NCI-H526 treated with DMSO at 0.1 percent for 48 hours (cell line): ENCODE data around the gene B4GALT2.

ENCODE experiments used
- DNase-seq: peaks from one replicate; lab custom pipeline; 2025; lab: John Stamatoyannopoulos, UW

The B4GALT2 gene, protein sequence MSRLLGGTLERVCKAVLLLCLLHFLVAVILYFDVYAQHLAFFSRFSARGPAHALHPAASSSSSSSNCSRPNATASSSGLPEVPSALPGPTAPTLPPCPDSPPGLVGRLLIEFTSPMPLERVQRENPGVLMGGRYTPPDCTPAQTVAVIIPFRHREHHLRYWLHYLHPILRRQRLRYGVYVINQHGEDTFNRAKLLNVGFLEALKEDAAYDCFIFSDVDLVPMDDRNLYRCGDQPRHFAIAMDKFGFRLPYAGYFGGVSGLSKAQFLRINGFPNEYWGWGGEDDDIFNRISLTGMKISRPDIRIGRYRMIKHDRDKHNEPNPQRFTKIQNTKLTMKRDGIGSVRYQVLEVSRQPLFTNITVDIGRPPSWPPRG

DNA sequence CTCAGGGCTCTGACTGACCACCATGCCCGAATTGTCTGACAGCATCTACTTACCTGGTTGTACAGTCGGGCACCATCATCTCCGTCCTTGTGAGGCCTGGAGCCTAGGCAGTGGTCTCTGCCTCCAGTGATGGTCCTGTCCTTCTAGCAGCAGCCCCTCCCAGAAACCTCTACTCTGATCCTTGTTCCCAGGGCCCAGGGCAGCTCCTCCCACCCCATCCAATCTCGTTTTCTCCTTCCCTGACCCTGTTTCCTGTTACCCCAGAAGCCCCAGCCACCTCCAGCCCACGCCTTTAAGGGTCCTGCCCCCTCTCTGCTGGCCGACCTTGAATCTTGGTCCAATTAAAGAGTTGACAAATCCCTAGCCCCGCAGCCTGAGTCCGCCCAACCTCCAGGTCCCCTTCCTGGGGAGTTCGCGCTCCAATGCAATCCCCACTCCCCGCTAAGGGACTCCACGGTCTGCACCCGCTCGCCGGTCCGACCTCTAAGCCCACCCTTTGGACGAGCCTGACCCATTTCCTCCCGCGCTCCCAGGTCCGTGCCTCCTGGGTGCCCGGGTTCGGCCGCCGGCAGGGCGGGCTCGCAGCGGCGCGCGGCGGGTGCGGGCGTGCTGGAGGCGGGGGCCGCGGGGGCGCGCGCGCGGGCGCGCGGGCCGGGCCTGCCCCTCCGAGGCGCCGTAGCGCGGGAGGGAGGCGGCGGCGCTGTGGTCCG, at the start of gene B4GALT2:
B4GALT2 (plus strand) TSS at position 660 of the 710 bp plus-strand sequence. CDS start 1,951 bp downstream, outside the sequence.
- no peak for DNase-seq

DNA sequence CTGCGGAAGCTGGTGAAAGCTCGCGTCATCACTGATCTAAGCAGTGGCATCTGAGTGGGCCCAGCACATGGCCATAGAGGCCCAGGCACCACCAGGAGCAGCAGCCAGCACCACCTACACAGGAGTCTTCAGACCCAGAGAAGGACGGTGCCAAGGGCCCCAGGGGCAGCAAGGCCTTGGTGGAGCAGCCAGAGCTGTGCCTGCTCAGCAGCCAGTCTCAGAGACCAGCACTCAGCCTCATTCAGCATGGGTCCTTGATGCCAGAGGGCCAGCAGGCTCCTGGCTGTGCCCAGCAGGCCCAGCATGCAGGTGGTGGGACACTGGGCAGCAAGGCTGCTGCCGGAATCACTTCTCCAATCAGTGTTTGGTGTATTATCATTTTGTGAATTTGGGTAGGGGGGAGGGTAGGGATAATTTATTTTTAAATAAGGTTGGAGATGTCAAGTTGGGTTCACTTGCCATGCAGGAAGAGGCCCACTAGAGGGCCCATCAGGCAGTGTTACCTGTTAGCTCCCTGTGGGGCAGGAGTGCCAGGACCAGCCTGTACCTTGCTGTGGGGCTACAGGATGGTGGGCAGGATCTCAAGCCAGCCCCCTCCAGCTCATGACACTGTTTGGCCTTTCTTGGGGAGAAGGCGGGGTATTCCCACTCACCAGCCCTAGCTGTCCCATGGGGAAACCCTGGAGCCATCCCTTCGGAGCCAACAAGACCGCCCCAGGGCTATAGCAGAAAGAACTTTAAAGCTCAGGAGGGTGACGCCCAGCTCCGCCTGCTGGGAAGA, 48.7 kb upstream of the B4GALT2 start:
- no peak for DNase-seq

DNA sequence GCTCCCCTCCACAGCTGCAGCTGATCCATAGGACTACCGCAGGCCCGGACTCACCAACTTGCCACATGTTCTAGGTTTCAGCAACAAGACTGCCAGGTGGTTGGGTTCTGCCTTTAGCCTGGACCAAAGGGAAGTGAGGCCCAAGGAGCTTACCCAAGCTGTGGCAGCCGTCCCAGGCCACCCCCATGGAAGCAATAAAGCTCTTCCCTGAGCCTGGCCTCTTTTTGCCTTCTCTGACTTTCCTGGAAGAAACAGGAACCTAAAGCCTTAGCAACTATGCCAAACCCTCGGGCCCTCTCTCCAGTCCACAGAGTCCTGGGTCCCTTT, 48.1 kb upstream of the B4GALT2 start:
- DNase-seq, result no peak

DNA sequence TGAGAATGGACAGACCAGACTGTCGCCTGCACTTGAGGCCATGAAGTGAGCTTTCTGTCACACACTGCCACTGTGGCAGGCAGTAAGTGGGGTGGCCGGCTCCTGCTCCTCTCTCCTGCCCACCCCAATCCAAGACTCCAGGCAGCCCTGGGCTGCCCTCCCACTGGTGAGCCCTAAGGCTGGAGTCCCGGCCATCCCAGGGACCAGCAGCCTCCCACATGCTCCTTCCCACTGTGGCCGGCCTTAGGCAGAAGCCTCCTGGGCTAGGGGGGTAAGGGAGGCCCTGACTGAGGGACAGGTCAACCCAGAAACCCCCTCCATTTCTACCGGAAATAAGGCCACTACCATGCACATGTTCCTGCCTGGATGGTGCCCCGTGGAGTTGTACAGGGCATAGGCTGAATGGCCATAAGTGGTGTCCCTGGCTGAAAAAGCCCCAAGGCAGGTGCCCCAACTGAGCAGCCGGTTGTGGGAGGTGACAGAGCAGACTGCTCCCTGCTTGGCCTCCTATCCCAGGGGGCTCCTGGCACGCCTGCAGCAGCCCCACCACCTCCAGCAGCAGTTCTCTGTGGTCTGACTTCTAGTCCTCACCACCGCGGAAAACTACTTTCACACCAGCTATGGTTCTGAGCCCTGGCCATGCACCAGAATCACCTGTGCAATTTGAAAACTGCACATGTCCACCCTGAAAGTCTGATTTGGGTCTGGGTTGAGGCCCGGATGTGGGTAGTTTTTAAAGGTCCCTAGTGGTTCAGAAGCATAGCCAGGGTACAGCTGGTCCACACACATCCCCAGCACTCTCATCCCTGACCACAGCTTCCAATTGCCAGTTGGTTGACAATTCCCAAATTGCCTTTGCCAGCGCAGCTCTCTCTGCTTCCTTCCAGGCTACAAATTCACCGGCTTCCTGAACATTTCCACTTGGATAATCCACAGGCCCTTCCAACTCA, 47.0 kb upstream of the B4GALT2 start:
- DNase-seq, result no peak

DNA sequence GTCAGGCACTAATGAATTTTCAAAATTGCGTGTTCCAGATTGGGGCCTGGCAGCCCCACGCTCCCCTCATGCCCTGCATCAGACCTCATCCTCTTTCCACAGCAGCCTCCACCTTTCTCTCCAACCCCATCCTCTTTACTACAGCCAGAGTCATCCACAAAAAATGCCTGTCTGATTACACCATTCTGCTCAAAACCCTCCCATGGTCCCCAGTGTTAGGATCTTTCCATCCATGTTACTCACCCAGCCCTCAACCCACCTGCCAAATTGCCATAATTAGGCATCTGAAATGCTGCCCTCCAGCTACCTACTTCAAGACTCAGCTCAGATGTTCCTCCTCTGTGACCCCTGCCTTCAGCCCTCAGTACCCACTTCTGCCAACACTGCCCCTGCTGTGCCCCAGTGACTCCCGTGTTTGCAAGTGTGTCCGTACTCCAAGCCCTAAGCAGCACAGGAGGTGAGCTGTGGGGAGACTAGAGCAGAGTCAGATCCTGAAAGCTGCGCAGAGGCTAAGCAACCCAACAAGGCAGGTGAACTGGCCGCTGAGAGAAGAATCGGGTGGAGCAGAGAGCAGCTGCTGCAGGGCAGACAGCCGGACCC, 46.1 kb upstream of the B4GALT2 start:
- peak; percentile 62 for DNase-seq

DNA sequence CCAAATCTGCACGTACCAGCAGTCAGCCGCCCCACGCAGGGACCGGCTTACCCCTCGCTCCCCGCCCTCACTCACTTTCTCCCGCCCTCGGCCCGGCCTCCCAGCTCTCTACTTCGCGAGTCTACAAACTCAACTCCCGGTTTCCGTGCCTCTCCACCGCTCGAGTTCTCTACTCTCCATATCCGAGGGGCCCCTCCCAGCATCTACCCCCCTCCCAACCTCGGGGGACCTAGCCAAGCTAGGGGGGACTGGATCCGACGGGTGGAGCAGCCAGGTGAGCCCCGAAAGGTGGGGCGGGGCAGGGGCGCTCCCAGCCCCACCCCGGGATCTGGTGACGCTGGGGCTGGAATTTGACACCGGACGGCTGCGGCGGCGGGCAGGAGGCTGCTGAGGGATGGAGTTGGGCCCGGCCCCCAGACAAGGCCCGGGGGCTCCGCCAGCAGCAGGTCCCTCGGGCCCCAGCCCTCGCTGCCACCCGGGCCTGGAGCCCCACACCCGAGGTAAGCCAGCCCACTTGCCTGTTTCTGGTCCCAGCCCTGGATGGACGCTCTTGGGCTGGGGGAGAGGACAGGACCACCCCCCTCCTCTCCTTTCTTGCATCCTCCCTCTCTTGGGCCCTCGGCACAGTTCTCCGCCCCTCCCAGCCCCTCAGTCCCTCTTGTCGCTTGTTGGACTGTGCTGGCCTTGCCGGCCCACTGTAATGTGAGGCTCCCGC, 45.5 kb upstream of the B4GALT2 start, which contains the start of gene ARTN:
ARTN (plus strand) TSS at position 416 of the 715 bp plus-strand sequence. CDS start 1,856 bp downstream, outside the sequence.
- peak; percentile 65 for DNase-seq

DNA sequence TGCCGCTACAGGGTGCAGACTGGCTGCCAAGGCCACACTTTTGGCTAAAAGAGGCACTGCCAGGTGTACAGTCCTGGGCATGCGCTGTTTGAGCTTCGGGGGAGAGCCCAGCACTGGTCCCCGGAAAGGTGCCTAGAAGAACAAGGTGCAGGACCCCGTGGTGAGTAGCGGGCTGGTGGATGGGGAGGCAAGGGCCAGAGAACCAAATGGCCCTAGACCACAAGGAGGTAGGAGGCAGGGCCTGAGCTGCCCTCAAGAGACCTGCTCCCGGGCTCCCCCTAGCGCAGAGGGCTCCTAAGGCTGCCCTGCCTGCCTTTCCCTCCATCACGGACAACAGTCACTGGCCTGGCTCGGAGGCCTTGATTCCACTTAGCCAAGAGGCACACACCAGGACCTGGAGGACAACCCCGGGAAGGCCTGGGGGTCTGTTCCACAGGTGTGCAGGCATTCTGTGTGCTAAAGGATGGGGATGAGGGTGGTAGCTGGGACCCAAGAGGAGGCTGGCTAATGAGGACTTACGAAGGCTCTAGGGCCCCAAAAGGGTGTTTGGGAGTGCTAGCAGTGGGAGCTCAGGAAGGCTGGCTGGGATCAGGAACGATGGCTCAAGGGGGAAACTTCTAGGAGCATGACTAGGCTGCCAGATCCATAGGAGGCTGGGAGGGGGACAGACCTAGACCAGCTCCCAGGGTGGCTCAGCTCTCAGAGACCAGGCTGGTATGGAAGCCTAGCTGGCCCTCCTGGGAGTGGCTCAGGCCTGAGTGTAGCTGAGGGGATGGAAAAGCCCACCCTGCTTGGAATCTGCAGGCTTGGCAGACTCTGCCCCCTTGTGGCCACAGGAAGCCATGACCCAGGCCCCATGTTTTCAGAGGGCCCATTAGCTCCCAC, 44.7 kb upstream of the B4GALT2 start:
- DNase-seq, result peak; percentile 66

DNA sequence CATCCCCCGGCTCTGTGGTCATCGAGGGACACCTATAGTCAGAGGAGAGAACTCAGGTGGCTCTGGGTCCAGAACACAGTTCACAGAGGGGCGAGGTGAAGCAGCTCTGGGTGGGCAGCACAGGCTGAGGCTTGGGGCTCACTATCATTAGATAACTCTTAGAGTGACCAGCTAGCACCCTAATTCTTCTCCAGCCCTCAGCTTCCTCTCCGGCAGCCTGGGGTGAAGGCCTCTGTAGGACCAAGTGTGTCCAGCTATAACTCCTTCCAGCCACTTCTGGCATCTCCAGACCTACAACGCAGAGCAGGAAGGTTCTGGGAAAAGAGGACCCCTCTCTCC, 44.1 kb upstream of the B4GALT2 start:
- no peak for DNase-seq

DNA sequence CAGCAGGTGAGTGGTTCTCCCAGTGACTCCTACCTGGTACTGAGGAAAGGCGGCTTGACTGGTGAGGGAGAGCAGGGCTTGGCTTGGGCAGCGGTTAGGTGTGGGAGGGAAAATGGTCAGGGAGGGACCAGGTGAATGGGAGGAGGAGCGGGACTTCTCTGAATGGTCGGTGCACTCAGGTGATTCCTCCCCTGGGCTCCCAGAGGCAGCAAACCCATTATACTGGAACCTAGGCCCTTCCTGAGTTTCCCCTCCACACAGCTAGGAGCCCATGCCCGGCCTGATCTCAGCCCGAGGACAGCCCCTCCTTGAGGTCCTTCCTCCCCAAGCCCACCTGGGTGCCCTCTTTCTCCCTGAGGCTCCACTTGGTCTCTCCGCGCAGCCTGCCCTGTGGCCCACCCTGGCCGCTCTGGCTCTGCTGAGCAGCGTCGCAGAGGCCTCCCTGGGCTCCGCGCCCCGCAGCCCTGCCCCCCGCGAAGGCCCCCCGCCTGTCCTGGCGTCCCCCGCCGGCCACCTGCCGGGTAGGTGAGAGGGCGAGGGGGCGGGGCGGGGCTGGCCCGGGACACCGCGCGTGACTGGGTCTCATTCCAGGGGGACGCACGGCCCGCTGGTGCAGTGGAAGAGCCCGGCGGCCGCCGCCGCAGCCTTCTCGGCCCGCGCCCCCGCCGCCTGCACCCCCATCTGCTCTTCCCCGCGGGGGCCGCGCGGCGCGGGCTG, 43.1 kb upstream of the B4GALT2 start:
- DNase-seq, result peak; percentile 87

DNA sequence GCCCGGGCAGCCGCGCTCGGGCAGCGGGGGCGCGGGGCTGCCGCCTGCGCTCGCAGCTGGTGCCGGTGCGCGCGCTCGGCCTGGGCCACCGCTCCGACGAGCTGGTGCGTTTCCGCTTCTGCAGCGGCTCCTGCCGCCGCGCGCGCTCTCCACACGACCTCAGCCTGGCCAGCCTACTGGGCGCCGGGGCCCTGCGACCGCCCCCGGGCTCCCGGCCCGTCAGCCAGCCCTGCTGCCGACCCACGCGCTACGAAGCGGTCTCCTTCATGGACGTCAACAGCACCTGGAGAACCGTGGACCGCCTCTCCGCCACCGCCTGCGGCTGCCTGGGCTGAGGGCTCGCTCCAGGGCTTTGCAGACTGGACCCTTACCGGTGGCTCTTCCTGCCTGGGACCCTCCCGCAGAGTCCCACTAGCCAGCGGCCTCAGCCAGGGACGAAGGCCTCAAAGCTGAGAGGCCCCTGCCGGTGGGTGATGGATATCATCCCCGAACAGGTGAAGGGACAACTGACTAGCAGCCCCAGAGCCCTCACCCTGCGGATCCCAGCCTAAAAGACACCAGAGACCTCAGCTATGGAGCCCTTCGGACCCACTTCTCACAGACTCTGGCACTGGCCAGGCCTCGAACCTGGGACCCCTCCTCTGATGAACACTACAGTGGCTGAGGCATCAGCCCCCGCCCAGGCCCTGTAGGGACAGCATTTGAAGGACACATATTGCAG, 42.4 kb upstream of the B4GALT2 start:
- peak; percentile 67 for DNase-seq

DNA sequence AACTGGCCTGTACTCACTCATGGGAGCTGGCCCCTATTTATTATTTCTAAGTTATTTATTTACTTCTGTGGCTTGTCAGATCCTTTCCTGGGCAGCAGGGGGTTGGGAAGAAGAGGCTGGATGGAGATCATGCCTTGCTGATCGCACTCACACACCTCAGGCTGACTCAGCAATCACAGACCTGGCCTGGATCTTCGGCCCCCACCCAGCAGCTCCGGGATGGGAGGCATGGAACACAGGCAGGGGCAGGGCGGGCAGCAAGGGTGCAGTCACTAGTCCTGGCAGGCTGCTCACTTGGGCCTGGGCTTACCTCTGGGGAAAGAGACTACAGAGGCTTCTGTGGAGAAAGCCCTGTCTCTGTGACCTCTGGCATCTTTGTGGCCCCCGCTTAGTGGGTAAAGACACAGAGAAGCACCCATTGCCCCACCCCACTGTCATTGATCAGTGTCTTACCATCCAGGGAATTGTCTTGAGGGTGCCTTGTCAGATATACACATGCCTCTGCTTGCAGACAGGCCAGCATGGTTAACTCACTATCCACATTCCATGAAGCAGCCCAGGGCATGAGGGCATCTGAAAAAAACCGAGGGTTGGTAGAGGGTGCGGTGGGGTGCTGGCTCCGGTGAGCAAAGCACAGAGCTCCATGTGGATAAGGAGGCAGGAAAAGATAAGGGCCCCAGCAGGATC, 41.7 kb upstream of the B4GALT2 start:
- no peak for DNase-seq

DNA sequence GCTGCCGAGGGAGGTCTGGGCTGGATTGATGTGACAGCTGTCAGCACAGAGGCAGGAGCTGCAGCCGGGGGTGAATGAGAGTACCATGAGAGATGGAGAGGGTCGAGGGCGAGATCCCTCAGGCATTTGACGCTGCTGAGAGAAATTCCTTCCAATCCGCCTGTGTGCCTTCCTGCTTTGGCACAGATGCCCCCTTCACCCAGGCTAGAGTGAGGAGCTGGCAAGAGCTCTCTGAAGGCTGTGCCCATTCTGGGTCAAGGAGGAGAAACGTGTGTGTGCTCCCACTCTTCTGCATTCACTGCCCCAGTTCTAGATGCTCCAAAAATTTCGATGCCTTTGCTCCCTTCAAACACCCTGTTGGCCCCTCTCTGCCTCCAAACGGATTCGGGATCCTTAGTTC, 40.6 kb upstream of the B4GALT2 start:
- DNase-seq, result no peak

DNA sequence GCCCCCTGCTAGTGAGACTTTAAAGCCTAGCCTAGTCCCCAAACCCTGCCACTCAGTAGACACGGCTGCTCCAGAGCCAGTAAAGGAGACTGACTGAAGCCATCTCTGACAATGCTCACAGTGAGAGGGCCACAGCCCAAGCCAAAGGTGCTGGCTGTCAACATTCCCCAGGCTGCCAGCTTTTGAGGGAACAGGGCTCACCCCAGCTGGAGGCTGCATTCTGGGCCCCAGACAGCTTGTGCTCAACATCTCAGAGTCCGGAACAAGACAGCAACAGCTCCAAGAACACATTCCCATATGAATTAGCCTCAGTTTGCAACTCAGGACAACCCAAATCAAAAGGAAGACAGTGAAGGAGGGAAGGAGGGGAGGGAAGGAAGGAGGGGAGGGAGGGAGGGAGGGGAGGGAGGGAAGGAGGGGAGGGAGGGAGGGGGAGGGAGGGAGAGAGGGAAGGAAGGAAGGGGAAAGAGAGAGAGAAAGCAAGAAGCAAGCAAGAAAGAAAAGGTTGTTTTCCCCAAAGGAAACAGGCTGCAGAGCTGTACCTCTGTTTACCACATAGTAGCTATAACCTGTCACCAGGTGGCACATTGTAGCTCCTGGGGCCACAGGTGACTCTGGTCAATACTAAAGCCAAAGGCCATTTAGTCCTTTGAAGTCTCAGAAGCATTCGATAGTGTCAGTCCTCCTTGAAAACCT, 40.0 kb upstream of the B4GALT2 start:
- DNase-seq, result no peak

DNA sequence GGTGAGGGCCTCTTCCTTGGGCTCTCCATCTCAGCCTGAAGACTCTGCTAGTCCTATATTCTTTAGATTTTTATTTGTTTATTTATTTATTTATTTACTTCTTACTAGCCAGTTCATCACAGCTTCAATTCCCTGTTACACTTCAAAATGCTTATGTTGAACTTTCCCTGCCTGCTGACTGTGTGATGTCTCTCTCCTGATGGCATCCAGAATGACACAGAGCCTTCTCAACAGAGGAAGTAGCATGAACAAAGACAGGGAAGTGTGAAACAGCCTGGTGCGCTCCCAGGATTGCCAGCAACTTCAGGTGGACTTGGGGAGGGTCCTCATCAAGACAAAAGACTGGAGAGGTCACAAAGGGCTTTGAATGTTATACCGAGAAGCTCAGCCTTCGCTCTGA, 36.6 kb upstream of the B4GALT2 start:
- DNase-seq, result no peak

DNA sequence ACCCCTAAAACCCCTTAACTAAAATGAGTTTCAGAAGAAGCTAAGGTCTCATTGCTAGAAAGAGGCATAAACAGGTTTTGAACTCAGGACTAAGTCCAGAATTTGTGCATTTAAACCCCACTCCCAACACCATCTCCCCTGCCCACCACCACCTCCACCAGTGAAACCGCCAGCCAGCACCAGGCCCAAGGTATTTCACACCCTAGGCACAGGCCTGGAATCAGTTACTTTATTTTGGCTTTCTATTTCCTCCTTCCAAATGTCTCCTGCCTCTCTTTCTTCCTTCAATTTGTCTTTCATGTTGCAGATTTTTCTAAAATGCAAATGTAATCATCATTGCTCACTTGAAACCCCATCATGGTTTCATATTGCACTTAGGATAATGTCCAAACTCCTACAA, 34.1 kb upstream of the B4GALT2 start:
- DNase-seq, result no peak

DNA sequence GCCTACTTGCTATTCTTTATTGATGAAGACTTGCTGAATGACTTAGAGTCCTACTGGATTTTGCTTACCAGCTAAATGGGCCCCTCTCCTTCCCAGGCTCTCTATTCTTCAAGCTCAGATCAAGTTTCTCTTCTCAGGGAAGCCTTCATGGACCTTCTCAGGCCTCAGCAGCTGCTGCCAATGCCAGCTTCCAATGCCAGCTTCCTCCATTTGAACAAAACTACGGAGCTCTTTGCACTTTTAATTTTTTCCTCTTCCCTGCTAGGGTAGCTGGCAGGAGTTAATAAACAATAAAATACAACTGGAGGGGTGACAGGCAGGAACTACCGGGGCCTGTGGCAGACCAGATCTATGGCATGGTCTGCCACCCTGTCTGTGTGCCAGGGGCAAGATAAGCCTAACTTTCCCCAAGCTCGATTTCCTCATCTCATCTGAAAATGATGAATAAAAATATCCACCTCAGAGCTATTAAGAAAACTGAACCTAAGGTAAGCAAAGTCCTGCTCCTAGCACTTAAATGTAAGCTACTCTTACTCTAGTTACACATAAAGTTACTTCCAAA, 33.3 kb upstream of the B4GALT2 start:
- no peak for DNase-seq
